ENCODE data around the gene ACTR1A.

ACTR1A gene

GRCh38 chr10:102480396-102480795 is 22.1 kb downstream of the ACTR1A start:
- TF ChIP-seq ZNF274 (IDR thresholded peaks at IDR 0.05; ENCODE audit: low read depth, low read length): no peak
- no peak overlapping the region for H3K4me3 ChIP-seq (ENCODE audit: low read length)

GRCh38 chr10:102479651-102480050 is 22.9 kb downstream of the ACTR1A start:
- no peak overlapping the region for H3K4me3 ChIP-seq (ENCODE audit: low read length)
- no peak for TF ChIP-seq ZNF274 (IDR thresholded peaks at IDR 0.05; ENCODE audit: low read depth, low read length)

DNA sequence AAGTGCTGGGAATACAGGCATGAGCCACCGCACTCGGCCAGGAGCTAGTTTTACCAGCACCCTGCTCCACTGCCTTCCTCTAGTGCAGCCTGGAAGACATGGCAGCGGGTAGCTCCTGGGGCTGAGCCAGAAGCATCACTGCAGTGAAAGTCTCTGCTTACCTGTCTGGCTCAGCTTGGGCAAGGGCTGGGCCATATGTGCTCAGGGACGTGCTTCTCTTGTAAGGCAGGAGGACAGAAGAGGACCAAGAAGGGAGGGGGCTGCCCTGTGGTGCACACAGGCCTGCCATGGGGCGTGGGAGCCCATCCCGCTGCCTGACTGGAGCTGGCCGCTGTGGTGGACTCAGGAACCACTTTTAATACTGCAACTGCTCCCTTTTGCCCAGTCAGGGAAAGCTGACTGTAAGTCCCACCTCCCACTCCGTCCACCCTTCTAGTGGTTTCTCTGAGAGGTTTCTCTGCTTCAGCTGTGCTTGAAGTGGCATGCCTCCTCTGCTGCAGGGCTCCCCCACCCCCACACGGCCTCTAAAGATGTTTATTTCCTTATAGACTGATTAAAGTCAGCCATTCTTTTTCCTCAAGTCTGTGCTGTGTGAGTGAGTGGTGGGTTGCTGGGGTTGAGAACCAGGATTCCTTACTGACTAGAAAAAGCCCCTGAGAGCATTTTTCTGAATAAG is 25.9 kb downstream of the ACTR1A start:
- no peak overlapping the region for H3K4me3 ChIP-seq (ENCODE audit: low read length)
- no peak for TF ChIP-seq ZNF274 (IDR thresholded peaks at IDR 0.05; ENCODE audit: low read depth, low read length)

GRCh38 chr10:102475451-102476040 is 27.0 kb downstream of the ACTR1A start:
- no peak overlapping the region for H3K4me3 ChIP-seq (ENCODE audit: low read length)
- no peak for TF ChIP-seq ZNF274 (IDR thresholded peaks at IDR 0.05; ENCODE audit: low read depth, low read length)

DNA sequence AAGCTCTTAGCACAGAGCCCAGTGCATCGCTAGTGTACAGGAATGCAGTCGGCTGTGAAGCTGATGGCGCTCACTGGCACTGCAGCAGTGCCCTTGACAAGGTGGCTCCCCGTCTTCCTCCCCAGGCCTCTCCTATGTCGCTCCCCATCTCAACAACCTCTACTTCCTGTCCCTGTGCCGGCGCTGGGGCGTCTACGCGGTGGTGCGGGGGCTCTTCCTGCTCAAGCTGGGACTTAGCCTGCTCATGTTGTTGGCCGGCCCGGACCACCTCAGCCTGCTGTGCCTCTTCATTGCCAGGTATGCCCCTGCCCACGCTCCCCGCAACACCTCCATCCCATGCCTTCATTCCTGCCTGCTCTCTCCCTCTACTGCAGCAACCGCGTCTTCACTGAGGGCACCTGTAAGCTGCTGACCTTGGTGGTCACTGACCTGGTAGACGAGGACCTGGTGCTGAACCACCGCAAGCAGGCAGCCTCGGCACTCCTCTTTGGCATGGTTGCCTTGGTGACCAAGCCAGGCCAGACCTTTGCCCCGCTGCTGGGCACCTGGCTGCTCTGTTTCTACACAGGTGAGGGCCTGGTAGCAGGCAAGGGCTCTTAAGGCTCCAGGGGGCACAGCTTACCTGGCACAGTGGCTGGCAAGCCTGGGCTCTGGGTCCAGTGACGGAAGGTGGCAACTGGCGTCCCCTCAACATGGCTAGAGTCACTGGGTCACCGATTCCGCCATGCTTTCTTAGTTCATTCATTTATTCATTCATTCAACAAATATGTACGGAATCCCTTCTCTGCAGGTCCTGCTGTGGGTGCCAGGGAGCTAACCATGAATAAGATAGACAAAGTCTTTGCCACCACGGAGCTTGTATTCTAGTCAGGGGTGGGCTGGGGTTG is 28.8 kb downstream of the ACTR1A start:
- TF ChIP-seq ZNF274 (IDR thresholded peaks at IDR 0.05; ENCODE audit: low read depth, low read length): no peak

GRCh38 chr10:102470579-102471546 is 31.6 kb downstream of the ACTR1A start:
- no peak overlapping the region for H3K4me3 ChIP-seq (ENCODE audit: low read length)
- no peak for TF ChIP-seq ZNF274 (IDR thresholded peaks at IDR 0.05; ENCODE audit: low read depth, low read length)

More for the DNA sequence above, 28.8 kb downstream of the ACTR1A start:
- no peak overlapping the region for H3K4me3 ChIP-seq (ENCODE audit: low read length)

DNA sequence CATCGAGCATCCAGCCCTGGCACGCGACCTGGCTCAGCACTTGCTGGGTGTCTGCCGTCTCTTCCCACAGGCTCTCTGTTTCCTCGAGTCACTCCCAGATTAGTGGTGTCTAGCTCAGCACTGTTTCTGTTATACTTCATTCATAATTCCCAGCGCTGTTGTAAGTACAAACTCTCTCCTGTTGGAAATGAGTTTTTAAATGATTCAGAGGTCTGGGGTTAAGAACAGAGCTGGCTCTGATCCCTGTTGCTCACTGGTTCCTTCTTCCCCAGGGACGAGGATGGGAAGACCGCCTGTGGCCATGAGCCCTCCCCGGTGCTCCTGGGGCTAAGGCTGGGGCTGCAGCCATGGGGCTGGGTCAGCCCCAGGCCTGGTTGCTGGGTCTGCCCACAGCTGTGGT is 33.8 kb downstream of the ACTR1A start:
- no peak for TF ChIP-seq ZNF274 (IDR thresholded peaks at IDR 0.05; ENCODE audit: low read depth, low read length)
- H3K4me3 ChIP-seq (ENCODE audit: low read length): no peak overlapping the region

- no peak overlapping the region for H3K4me3 ChIP-seq (ENCODE audit: low read length)
- no peak for TF ChIP-seq ZNF274 (IDR thresholded peaks at IDR 0.05; ENCODE audit: low read depth, low read length)
Measured at GRCh38 chr10:102467971-102468438, 34.5 kb downstream of the ACTR1A start.

GRCh38 chr10:102467318-102467717 is 35.2 kb downstream of the ACTR1A start:
- TF ChIP-seq ZNF274 (IDR thresholded peaks at IDR 0.05; ENCODE audit: low read depth, low read length): no peak
- no peak overlapping the region for H3K4me3 ChIP-seq (ENCODE audit: low read length)

DNA sequence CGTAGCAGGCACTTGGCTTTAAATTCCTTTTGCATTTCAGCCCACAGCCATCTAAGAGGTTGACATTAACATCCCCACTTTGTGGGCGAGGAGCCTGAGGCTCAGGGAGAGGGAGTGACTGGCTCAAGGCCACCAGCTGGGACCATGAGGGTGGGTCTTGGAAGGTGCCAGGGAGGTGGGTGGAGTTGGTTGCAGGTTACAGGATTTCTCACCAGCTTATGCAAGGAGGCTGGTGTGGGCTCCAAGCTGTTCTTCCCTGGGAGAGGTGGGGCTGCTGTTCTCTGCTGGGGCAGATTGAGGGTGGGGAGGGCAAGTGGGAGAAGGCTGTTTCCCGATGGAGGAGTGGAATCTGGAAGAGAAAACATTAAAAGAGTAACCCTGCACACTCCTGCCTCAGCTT is 37.0 kb downstream of the ACTR1A start:
- H3K4me3 ChIP-seq (ENCODE audit: low read length): no peak overlapping the region
- no peak for TF ChIP-seq ZNF274 (IDR thresholded peaks at IDR 0.05; ENCODE audit: low read depth, low read length)

GRCh38 chr10:102463983-102464382 is 38.5 kb downstream of the ACTR1A start:
- H3K4me3 ChIP-seq (ENCODE audit: low read length): no peak overlapping the region
- TF ChIP-seq ZNF274 (IDR thresholded peaks at IDR 0.05; ENCODE audit: low read depth, low read length): no peak

DNA sequence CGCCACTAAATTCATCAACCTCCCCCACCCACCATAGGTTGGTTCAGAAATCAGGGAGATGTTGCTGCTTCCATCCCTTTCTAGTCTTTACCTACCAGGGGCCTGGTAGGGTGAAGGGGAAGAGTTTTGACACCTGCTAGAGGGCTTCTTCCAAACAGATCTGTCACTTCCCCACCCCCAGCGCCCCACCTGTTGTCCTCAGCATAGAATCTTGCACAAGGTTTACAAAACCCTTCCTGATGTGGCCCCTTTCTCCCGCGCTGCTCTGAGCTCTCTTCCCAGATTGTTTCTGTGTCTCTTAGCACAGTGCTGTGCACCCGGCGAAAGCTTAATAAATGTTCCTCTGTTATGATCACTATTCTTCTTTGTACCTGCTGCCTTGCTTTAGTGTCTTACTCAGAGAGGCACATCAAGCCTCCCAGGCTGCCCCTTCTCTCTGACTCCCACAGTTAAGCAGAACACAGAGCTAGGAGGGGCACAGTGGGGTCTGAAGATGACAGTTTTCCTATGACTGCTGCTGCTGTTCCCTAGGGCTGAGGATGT is 39.9 kb downstream of the ACTR1A start:
- no peak for TF ChIP-seq ZNF274 (IDR thresholded peaks at IDR 0.05; ENCODE audit: low read depth, low read length)
- no peak overlapping the region for H3K4me3 ChIP-seq (ENCODE audit: low read length)
